Mucosa of descending colon (tissue), 3 donors: ENCODE results near the gene RAP1GAP. TPM values are rescaled to one million over a fixed set of nuclear protein-coding genes. Genes with fewer than 3 reads are reported as not detected.

Experiments
- ATAC-seq: fragments of 200-7000 bp; cut with Tn5 transposase; one replicate; pipeline ENCODE4 v1.9.1; 2020; ENCODE audit warnings: mild to moderate bottlenecking, moderate library complexity
- DNase-seq, 3 donors: peaks; one replicate each; pipeline ENCODE4 v3.0.0-alpha.2; 2020
- H3K36me3 ChIP-seq: fragments of 200-600 bp; one replicate; pipeline ENCODE4 v1.8.0; 2021; ENCODE audit warnings: low read depth, mild to moderate bottlenecking
- H3K4me1 ChIP-seq: fragments of 200-600 bp; one replicate; pipeline ENCODE4 v1.8.0; 2021; ENCODE audit warnings: low read depth, mild to moderate bottlenecking
- H3K4me3 ChIP-seq: fragments of 200-600 bp; one replicate; pipeline ENCODE4 v1.8.0; 2021; ENCODE audit warnings: mild to moderate bottlenecking
- H3K9me3 ChIP-seq: fragments of 200-600 bp; one replicate; pipeline ENCODE4 v1.8.0; 2021; ENCODE audit warnings: mild to moderate bottlenecking
- intact Hi-C, 2 donors: fragments of 100-400 bp; cut with DNase I in 1 of 2; cut with micrococcal nuclease in 1 of 2; formaldehyde crosslinking; loops; one replicate each; pipeline versions ENCODE4 v1.11.0 to v1.11.1; 2022; cut with DNase I, micrococcal nuclease
- total RNA-seq, 3 donors: library from RNA; stranded (reverse); fragmentation: NEBNext Ultra II Directional in 2 of 3; extraction: Animal tissue kit (Norgen Biotek cat#: 25700) in 2 of 3; gene quantifications; one replicate each; pipeline versions ENCODE4 v1.2.1 to v1.2.4, GENCODE V29; 2021 to 2023
- TF ChIP-seq, protein P1 (sequence below): fragments of 200-600 bp; IDR thresholded peaks from one replicate; pipeline ENCODE4 v1.8.0; 2022; ENCODE audit warnings: antibody characterized with exemption, mild to moderate bottlenecking
- donor health status: DM: no; HTN: no; CAD: no; lungs with moderate emphysema.
- donor health status: DM: no; HTN: no; CAD: no.
- donor health status: DM: no; HTN: yes; CAD: no.

RAP1GAP gene
- total RNA-seq, 3 donors from 2014 or later, result 15.7 to 59.6 (median 43.0) TPM

DNA sequence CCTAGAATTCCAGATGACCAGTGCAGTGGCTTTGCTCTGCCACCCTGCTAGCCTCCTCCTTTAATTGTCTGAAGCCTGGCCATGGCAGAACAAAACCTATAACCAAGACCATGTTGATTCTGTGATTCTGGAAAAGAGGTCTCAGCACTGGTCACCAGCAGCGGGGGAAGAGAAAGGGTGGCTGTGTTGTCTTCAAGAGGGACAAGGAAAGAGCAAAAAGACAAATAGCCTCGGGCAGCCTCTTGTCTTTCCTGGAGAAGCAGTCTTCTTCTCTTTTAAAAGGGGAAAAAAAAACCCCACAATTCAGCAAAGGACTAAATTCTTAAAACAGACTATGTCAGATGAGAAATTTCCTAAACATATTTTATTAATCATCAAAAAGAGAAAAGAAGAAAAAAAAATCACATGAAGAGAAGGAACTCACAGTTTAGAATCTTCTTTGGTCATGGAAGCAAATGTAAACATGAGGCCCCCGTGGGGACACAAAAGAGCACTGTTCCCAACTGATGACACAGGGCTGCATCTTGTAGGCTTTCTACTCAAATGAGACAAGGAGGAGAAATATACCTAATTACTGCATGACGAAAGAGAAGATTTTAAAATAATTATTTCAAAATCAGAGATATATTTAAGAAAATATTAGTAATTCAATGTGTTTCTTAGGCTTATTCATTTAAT is 36.3 kb upstream of the RAP1GAP start:
- H3K4me3 ChIP-seq, result no peak overlapping the region
- no peaks in the 10 kb centered on the region for H3K4me1 ChIP-seq
- DNase-seq, result no peak
- H3K36me3 ChIP-seq, result no peaks in the 10 kb centered on the region
- intact Hi-C loops, result no loop called here
- no peak for ATAC-seq
- H3K9me3 ChIP-seq, result no peaks in the 10 kb centered on the region
- TF ChIP-seq, protein P1, sequence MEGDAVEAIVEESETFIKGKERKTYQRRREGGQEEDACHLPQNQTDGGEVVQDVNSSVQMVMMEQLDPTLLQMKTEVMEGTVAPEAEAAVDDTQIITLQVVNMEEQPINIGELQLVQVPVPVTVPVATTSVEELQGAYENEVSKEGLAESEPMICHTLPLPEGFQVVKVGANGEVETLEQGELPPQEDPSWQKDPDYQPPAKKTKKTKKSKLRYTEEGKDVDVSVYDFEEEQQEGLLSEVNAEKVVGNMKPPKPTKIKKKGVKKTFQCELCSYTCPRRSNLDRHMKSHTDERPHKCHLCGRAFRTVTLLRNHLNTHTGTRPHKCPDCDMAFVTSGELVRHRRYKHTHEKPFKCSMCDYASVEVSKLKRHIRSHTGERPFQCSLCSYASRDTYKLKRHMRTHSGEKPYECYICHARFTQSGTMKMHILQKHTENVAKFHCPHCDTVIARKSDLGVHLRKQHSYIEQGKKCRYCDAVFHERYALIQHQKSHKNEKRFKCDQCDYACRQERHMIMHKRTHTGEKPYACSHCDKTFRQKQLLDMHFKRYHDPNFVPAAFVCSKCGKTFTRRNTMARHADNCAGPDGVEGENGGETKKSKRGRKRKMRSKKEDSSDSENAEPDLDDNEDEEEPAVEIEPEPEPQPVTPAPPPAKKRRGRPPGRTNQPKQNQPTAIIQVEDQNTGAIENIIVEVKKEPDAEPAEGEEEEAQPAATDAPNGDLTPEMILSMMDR, result no peak

DNA sequence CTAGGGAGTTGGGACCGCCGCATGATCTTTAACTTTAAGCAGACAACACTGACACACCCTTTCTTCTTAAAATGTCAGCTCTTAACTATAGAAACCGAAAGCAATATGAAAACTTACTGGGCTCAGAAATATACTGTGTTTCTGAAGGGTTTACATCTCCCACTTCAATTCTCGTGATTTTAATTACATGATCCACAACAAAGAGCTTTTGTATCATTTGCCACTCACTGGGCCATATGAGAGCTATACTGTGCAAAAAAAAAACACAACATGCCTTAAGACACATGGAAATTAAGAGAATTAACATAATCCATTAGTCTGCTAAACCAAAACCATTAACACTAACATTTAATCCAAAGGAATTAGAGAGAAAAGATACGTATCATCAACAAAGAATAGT is 35.0 kb upstream of the RAP1GAP start:
- TF ChIP-seq, protein P1, result no peak
- H3K4me3 ChIP-seq, result no peak overlapping the region
- H3K36me3 ChIP-seq, result no peaks in the 10 kb centered on the region
- peak; percentile 57 for ATAC-seq
- H3K9me3 ChIP-seq, result no peaks in the 10 kb centered on the region
- no peak for DNase-seq
- intact Hi-C loops, result no loop called here
- H3K4me1 ChIP-seq, result no peaks in the 10 kb centered on the region

DNA sequence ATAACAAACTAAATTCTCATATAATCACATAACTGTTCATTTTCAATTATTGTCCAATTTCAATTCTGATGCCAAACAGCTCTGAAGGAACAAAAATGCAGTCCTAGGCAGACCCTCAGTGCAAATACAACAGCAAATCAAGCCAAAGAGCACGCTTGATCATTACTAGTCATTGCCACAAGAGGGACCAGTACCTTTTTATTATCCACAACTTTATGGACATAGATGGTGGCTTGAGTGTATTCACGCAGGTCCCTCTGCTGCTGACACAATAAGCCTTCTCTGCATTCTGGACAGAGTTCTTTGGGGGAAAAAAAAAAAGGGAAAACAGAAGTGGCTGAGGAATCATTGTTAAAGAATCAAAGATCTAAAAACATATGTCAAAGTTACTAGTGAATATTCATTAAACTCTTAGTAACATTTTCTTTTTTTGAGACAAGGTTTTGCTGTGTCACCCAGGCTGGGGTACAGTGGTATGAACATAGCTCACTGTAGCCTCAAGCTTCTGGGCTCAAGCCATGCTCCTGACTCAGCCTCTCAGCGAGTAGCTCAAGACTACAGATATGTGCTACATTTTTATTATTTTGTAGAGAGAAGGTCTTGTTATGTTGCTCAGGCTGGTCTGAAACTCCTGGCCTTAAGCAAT is 34.3 kb upstream of the RAP1GAP start:
- Histone ChIP-seq H3K4me1 (no peaks in the 10 kb centered on the region), H3K36me3 (no peaks in the 10 kb centered on the region), H3K4me3 (no peak overlapping the region), H3K9me3 (no peaks in the 10 kb centered on the region)
- peak in 1 of 3 donors; percentile 4 for DNase-seq
- intact Hi-C loops, result no loop called here
- TF ChIP-seq, protein P1, result no peak
- ATAC-seq, result peak; percentile 66

DNA sequence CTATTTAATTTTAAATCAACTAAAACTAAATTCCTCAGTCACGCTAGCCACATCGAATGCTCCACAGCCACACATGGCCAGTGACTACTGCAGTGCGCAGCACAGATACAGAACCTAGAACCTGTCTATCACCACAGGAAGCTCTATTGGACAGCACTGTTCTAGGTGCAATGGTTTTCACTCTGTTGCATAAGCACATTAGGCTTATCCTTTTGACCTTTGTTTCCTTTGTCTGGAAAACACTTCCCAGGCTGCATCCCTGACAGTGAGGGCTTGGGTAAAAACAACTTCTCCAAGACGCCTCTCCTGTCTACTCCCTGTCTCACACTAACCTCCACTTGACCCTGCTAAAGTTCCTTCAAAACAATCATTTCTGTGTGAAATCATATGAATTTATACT is 33.6 kb upstream of the RAP1GAP start:
- intact Hi-C loops, result no loop called here
- no peaks in the 10 kb centered on the region for H3K4me1 ChIP-seq
- H3K36me3 ChIP-seq, result no peaks in the 10 kb centered on the region
- no peak for DNase-seq
- H3K4me3 ChIP-seq, result no peak overlapping the region
- H3K9me3 ChIP-seq, result no peaks in the 10 kb centered on the region
- no peak for ATAC-seq
- TF ChIP-seq, protein P1, result no peak

DNA sequence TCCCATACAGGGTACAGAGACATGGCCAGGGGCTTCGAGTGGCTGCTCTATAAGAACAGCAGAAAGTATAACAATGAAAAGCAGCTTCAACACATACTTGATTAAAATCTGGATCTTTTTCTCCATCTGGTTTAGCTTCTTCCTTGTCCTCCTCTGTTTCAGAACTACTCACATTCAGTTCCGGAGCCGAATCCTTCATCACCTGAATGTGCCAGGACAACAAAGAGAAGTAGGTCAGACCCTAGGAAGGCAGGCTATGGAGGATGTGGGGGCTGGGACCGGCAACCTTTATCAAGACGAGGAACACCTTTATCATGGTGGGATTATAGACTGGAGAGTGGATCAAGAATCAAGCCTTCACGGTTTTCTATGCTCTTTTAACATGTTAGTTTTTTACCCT is 32.2 kb upstream of the RAP1GAP start:
- H3K36me3 ChIP-seq, result no peaks in the 10 kb centered on the region
- H3K4me3 ChIP-seq, result no peak overlapping the region
- no peaks in the 10 kb centered on the region for H3K9me3 ChIP-seq
- no peak for DNase-seq
- no peak for ATAC-seq
- TF ChIP-seq, protein P1, result no peak
- intact Hi-C loops, result no loop called here
- no peaks in the 10 kb centered on the region for H3K4me1 ChIP-seq
